Activated CD4-positive, alpha-beta T cell treated with anti-CD3 and anti-CD28 coated beads, Interleukin-2, amount 50 U/mL, for 48 hours (primary cell): ENCODE measurements around the gene DSC1.

ENCODE experiments used
- DNase-seq, 2 experiments: peaks; one replicate each; pipeline ENCODE4 v3.0.0-alpha.2; 2020

DSC1 gene

DNA sequence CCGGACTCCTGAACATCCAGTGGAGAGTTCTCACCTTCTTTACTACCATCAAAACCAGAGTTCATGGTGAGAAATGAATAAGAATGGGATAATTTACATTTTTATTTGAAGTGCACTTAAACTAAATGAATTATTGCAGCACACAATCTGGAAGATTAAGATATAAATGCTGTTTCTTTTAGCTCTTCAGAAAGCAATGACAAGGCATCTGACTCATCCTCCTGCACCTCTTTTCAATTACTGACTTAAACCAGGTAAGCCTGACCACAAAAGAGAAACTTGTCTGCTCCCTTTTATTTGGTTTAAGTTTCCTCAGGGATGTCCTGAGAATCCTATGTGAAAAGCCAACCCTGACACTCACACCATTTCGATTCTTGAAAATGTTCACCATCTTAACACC is 59.7 kb downstream of the DSC1 start:
- DNase-seq, result no peak

DNA sequence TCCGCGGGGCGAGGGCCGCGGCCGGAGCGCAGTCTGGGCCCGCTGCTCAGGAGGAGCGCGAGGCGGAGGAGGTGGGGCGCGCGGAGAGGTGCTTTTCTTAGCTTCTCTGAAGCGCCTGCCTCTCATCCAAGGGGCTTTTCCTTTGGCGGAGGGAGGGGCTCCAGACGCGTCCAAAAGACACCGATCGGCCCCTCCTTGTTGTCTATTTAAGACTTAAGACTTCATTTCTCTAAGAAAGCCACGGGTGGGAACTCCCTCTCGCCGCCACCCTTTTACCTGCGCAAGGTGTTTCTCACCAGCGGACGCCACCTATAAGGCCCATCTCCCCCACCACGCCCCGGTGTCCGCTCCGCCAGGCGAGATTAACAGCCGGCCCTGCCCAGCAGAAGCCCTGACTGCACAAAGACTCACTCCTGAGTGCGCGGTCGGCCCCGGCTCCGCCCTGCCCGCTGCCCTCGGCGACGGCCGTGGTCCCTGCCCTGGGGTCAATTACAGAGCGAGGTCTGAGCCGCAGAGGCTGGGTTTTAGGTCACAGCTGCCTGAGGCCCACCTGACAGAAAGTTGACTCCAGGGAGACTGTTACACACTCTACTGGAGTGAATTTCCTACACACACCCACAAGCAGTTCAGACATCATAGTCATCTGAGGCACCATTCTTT is 60.5 kb downstream of the DSC1 start, which contains the start of gene DSC2:
DSC2 (minus strand) TSS at position 397 of the 660 bp plus-strand sequence. CDS start 450 bp downstream, outside the sequence.
- DNase-seq, result no peak

DNA sequence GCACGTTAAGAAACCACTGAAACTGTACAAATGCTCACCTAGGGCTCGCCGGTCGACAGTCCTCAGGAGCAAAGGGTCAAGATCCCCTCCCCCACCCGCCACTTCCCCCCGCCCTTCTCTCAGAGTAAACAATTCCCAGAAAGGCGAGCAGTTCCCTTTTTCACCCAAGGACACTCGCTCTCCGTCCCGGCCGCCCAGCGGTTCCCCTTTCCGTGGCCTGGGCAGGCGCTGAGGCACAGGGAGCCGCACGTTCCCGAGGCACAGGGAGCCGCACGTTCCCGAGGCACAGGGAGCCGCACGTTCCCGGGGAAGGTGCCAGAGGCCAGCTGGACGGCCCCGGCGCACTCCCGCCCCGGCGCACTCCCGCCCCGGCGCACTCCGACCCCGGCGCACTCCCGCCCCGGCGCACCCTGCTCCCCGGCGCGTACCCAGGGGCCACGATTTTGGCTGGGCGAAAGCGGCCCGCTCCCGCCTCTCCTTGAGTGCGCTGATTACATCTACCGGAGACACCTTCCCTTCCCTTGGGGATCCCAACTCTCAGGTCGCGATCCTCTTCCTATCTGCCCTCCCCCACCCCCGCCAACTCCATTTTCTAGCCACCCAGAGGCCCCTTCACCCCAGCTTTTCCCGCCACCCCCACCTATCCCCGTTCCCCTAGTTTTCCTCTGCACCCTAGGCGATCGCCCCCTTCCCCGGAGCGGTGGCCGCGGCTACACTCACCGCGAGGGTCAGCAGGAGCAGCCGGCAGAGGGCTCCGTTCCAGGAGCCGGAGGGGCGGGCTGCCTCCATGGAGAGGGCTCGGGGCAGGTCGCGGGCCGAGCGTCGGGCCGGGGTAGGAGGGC is 61.3 kb downstream of the DSC1 start:
- no peak for DNase-seq

DNA sequence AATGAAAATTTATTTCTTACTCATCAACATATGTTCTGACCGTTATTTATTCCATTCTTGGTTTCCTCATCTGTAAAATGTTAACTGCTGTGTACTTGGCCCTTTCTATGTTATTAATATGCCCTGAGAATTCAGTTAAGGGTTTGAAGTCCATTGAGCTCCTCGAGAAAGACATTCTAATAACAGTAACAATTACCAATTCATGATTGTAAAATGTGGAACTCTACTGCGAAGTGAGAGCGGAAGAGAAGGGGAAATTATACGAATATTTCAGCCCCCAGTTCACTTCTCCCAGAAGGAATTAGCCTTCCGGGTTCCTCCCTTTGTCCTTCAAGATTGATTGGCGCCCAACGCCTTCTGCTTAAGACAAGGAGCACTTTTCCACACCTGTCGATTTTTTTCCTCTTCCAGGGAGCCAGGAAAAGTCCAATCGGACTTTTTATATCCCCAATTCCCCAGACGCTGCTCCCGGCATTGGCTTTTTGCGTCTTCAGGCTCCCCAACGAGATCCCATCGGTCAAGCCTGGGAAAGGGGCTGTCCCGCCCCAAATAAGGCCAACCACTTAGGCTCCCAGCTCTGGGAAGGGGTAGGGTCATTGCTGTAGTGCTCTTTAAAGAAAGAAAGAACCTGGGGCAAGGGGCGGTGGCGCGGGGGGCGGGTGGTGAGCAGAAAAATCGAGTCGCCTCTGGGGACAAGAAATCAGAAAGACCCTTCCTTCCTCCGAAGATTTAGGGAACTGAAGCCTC is 62.0 kb downstream of the DSC1 start:
- no peak for DNase-seq

DNA sequence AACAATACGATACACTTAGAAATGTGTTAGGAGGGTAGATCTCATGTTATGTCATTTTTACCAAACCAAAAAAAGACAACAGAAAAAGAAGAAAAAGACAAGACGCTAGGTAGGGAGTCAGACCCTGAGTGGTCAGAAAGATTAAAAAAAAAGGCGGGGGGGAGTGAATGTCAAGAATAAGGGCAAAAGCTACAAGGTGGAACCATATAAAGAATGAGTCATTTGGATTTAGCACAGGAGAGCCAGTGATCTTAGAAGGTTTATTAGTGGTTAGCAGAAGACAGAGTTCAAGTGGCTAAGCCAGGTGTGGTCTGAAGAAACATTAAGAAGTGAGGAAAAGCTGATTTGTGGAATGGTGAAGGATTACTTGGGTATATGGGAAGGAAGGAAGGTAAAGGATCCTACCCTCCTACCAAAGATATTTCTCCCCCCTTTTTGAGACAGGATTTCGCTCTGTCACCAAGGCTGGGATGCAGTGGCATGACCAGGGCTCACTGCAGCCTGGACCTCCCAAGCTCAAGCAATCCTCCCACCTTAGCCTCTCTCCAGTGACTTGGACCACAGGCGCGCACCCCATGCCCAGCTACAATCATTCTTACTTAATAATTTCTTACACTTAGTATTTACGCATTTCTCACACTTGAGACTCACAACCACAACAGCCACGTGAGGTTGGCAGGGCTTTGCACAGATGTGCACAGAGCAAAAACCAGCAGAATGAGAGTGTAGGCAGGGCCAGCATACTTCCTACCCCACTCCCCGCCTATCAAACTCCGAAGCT is 63.0 kb downstream of the DSC1 start:
- DNase-seq, result no peak

DNA sequence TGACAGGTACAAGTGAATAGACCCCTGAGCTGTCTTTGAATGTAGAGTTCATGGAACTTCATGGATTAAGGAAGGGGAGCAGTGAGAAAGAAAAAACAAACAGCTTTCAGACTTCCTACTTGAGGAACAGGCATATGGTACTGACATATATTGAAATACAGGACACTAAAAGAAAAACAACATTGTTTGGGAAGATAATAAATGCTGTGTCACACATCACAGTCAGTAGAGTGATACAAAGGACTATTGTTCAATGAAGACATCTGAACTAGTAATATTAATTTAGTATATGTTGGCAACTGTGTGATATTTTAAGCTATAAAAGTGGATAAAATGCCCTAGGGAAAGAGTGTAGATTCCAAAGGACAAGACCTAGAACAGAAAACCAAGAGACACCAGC is 63.8 kb downstream of the DSC1 start:
- no peak for DNase-seq

DNA sequence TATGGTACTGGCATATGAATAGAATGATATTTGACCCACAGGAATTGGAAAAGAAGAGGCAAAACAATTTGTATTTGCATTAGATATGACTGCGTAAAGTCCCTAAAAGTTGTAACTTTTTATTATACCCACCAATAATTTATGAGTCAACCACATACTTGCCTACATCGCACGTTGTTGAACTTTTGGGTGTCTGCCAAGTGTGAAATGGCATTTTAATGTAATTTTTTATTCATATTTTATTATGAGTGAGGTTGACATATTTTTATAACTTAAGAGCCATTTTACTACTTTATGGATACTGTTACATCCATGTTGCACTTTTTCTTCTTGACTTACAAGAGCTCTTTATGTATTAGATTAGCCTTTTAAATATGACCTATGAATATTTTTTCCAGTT is 65.0 kb downstream of the DSC1 start:
- DNase-seq, result no peak

DNA sequence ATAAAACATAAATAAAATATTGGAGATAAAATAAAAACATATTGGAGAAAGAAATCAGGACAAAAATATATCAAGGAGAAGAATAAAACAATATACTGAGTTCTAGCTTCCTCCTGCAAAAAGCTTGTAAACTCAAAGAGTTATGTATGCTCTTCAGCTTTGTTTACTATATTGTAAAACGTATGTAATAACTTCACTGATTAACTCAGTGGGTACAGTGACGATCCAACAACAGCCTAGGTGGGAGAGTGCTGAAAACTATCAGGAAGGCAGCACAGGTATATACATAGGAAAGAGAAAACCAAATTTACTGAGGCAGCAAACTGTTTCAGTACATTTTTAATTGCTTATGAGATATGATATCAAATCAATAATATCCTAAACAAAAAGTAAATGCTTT is 68.8 kb downstream of the DSC1 start:
- DNase-seq, result no peak

DNA sequence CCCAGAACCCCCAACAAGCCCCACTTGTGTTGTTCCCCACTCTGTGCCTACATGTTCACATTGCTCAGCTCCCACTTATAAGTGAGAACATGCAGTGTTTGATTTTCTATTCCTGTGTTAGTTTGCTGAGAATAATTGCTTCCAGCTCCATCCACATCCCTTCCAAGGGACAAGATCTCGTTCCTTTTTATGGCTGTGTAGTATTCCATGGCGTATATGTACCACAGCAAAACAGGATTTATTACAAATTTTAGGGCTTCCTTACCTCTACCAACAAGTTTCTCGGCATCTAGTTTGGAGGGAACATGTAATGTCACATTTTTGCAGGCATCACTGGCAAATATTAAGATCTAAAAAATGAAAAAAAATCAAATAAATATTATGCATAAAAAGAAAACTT is 69.4 kb downstream of the DSC1 start:
- no peak for DNase-seq

DNA sequence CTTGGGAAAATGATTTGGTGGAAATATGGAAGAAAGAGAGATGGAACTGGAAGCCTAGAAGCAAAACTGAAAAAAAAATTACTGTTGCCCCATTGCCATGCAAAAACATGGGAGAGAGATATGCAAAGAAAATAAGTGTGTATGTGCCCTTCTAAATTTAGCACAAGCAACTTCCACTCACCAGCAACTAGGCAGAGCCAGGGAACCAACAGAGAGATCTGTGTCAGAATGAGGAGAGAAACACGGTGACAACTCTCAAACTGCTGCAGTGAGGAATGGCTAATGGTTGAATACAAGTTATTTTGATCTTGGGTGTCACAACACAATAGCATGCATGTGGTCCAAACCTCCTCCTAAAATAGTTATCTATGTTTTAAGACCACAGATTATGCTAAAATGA is 71.3 kb downstream of the DSC1 start:
- no peak for DNase-seq

DNA sequence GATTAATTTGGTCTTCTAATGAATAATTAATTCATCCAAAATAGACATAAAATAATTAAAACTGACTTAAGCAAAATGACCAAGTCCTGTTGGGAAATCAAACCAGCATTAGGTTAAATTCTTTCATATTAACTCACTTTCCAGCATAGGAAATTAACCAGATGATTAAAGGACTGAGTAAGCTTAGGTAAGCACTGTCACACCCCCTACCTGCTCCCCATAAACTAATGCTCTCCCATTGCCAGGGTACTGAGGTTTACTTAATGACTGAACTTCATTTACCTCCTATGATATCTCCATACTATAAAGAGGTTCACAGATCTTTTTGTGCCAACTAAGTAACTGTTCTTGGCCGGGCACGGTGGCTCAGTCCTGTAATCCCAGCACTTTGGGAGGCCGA is 74.1 kb downstream of the DSC1 start:
- no peak for DNase-seq

DNA sequence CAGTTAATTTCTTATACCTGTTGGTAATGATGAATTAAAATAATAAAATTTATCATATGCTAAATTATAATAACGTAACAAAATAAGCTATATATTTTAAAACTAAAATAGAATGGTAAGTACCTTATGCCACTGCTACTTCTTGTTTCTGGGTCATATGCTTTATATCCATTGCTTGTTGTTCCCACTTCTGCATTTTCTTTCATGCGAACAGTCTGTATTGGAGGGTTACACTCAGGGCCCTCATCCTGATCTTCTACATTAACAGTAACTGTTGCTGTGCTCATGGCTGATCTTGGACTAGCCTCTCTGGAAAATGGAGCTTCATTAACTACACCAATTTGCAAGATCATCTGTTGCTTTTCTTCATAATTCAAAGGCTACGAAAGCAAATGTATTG is 82.7 kb downstream of the DSC1 start:
- DNase-seq, result no peak
